ENCODE measurements around the gene NEK1. TPM values are rescaled to one million over a fixed set of nuclear protein-coding genes. Genes with fewer than 3 reads are reported as not detected.

The NEK1 gene
- total and polyA plus RNA-seq, 2 of the 8 experiments (the other 6 are each of a cell fraction or from before 2014, with no cell fraction given), result 3.9 to 11.7 TPM

DNA sequence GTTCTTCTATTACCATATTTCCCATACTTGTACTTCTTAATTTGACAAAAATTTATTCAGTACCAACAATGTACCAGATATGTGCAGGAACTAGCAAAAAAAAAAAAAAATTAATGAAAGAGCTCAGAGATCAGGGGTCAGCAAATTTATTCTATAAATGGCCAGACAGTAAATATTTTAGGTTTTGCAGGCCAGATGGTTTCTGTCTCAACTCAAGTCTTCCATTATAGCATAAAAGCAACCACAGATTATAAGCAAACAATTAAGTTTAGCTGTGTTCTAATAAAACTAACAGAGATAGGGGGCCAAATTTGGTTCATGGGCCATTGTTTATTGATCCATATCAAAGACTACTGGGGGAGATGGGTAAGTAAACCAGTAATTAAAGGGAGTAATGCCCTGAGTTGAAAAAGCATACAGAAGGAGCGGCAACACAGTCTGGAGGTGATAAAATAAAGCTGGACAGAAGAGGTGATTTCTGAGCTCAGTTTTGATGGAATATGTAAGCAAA lies 19.3 kb downstream of the NEK1 start:
- H3K27ac ChIP-seq (ENCODE audit: low read depth, low read length), result no peak overlapping the region
- no peak overlapping the region for H2AK5ac ChIP-seq (ENCODE audit: low read depth, low read length)
- H2BK12ac ChIP-seq (ENCODE audit: low read depth, low read length), result no peak overlapping the region
- H3K23me2 ChIP-seq (ENCODE audit: low read depth, low read length), result no peaks in the 10 kb centered on the region
- H2BK120ac ChIP-seq (replicated peaks; ENCODE audit: low read depth, low read length), result no peak overlapping the region
- 100% methylated on average over 1 of the region's 1 CpG; no CpG with 5 or more reads in 1 of the 2 experiments for WGBS, 2 experiments (ENCODE audit: extremely low coverage in 1 of 2, insufficient coverage in 1 of 2, insufficient read length in 1 of 2, insufficient replicate concordance in 2 of 2, low coverage in 1 of 2, low lambda C conversion rate in 2 of 2, missing lambda C conversion rate in 1 of 2)
- CTCF ChIA-PET (ENCODE audit: partially characterized antibody), result interaction anchor here (0.6 to 2.2 kb wide), 4 partner anchors 19 to 228 kb away, joined by 3 to 9 read pairs (median 6); no protein-coding TSS in a partner anchor
- DNase-seq (ENCODE audit: low read depth in 1 of 2, low spot score in 2 of 2) (no peak), FAIRE-seq (no peak)
- POLR2A ChIA-PET (ENCODE audit: partially characterized antibody), result no interaction called here
- no peak overlapping the region for H4K8ac ChIP-seq (ENCODE audit: extremely low read depth, insufficient read depth, low read length)
- no peak overlapping the region for H4K5ac ChIP-seq (ENCODE audit: insufficient read length, low read depth, low read length)
- H3K23ac ChIP-seq (ENCODE audit: insufficient read length), result no peak overlapping the region
- H3K9ac ChIP-seq (replicated peaks in 1 of 4; ENCODE audit: extremely low read depth in 1 of 4, low read depth in 3 of 4, low read length in 3 of 4), result no peak overlapping the region
- H3K27me3 ChIP-seq (replicated peaks in 1 of 4; ENCODE audit: control insufficient read depth in 3 of 4, extremely low read depth in 1 of 4, insufficient read depth in 3 of 4, low read length in 3 of 4), result no peaks in the 10 kb centered on the region
- no peak overlapping the region for H2BK15ac ChIP-seq (ENCODE audit: low read length)
- H3K79me1 ChIP-seq (ENCODE audit: low read depth, low read length), result no peaks in the 10 kb centered on the region
- H3K4ac ChIP-seq (replicated peaks; ENCODE audit: insufficient read length, low read depth, low read length), result no peak overlapping the region
- H2BK20ac ChIP-seq (ENCODE audit: low read length), result no peak overlapping the region
- no peaks in the 10 kb centered on the region for H4K20me1 ChIP-seq (replicated peaks in 1 of 2; ENCODE audit: control insufficient read depth in 1 of 2, insufficient read depth in 2 of 2, low read length in 2 of 2)
- H2AFZ ChIP-seq (ENCODE audit: low read length), result no peak overlapping the region
- no peaks in the 10 kb centered on the region for H3K4me1 ChIP-seq (replicated peaks in 1 of 4; ENCODE audit: control insufficient read depth in 3 of 4, insufficient read depth in 4 of 4, low read length in 3 of 4)
- H3K56ac ChIP-seq (replicated peaks; ENCODE audit: insufficient read length, low read depth, low read length), result no peak overlapping the region
- H3K79me2 ChIP-seq (ENCODE audit: control insufficient read depth in 1 of 2, insufficient read depth in 2 of 2, low read length in 2 of 2), result no peaks in the 10 kb centered on the region
- H3K18ac ChIP-seq (ENCODE audit: extremely low read depth, low read length), result no peak overlapping the region
- no peak overlapping the region for H3K4me2 ChIP-seq (ENCODE audit: insufficient read depth in 1 of 2, low read depth in 2 of 2, low read length in 2 of 2)
- no peak overlapping the region for H2BK5ac ChIP-seq (ENCODE audit: low read depth, low read length)
- H4K91ac ChIP-seq (replicated peaks; ENCODE audit: insufficient read length, low read length), result no peak overlapping the region
- no peak overlapping the region for H3K14ac ChIP-seq (ENCODE audit: insufficient read length)
- no peaks in the 10 kb centered on the region for H3K9me3 ChIP-seq (ENCODE audit: insufficient read depth in 2 of 2, low read depth in 1 of 2, low read length in 1 of 2)
- no peak overlapping the region for H3K4me3 ChIP-seq (ENCODE audit: extremely low read depth in 1 of 4, insufficient read depth in 2 of 4, low read depth in 3 of 4, low read length in 4 of 4)
- H3K36me3 ChIP-seq (ENCODE audit: control insufficient read depth in 2 of 4, insufficient read depth in 4 of 4, low read length in 3 of 4), result no peaks in the 10 kb centered on the region; a peak in 1 of 8 replicates
- no peak for TF ChIP-seq RBBP5 (IDR thresholded peaks at IDR 0.05; ENCODE audit: borderline replicate concordance, low read depth, low read length)
- no peak for TF ChIP-seq NANOG (IDR thresholded peaks at IDR 0.05; ENCODE audit: insufficient read depth, low read depth, low read length, poor library complexity, severe bottlenecking)
- TF ChIP-seq CREB1 (IDR thresholded peaks at IDR 0.05), result no peak
- no peak for TF ChIP-seq RNF2 (IDR thresholded peaks at IDR 0.05; ENCODE audit: borderline replicate concordance, low read depth, low read length, missing control alignments, poor library complexity, severe bottlenecking)
- TF ChIP-seq CTBP2 (IDR thresholded peaks at IDR 0.05; ENCODE audit: borderline replicate concordance, insufficient read depth, insufficient read length, low read length), result no peak
- TF ChIP-seq, protein P1, sequence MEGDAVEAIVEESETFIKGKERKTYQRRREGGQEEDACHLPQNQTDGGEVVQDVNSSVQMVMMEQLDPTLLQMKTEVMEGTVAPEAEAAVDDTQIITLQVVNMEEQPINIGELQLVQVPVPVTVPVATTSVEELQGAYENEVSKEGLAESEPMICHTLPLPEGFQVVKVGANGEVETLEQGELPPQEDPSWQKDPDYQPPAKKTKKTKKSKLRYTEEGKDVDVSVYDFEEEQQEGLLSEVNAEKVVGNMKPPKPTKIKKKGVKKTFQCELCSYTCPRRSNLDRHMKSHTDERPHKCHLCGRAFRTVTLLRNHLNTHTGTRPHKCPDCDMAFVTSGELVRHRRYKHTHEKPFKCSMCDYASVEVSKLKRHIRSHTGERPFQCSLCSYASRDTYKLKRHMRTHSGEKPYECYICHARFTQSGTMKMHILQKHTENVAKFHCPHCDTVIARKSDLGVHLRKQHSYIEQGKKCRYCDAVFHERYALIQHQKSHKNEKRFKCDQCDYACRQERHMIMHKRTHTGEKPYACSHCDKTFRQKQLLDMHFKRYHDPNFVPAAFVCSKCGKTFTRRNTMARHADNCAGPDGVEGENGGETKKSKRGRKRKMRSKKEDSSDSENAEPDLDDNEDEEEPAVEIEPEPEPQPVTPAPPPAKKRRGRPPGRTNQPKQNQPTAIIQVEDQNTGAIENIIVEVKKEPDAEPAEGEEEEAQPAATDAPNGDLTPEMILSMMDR (IDR thresholded peaks at IDR 0.05; ENCODE audit: control extremely low read depth in 1 of 3, insufficient read depth in 1 of 3, low read depth in 1 of 3, low read length in 3 of 3), result no peak
- no peak for TF ChIP-seq E2F6 (IDR thresholded peaks at IDR 0.05)
- no peak for TF ChIP-seq SP2 (IDR thresholded peaks at IDR 0.05; ENCODE audit: low read length)
- no peak for TF ChIP-seq ASH2L (IDR thresholded peaks at IDR 0.05; ENCODE audit: low read length)
- no peak for TF ChIP-seq SP4 (IDR thresholded peaks at IDR 0.05; ENCODE audit: low read length)
